Glomerular endothelial cell (primary cell): ENCODE results near the gene ADAD2. TPM values are rescaled to one million over a fixed set of nuclear protein-coding genes. Genes with fewer than 3 reads are reported as not detected.
"Not testable (repeated sequence)": the region's sequence is repeated elsewhere in the genome, so short reads cannot be mapped to it uniquely, and the experiment has no call there.

Source experiments
- DNase-seq: peaks from one replicate; pipeline ENCODE4 v3.0.0-alpha.2; 2011; ENCODE audit warnings: low read depth, low spot score; ENCODE audit errors: extremely low read depth
- total RNA-seq: library from RNA; depleted of rRNA; stranded (reverse); fragments of >200 nt; gene quantifications from 2 replicates; pipeline ENCODE4 v1.2.3, GENCODE V29; 2015

The ADAD2 gene
- total RNA-seq, 1 donor from 2014 or later, result 0.06 TPM

GRCh38 chr16:84195201-84196093 lies 4.5 kb downstream of the ADAD2 start:
- DNase-seq, result no peak

GRCh38 chr16:84196101-84196500 lies 5.1 kb downstream of the ADAD2 start:
- no peak for DNase-seq

DNA sequence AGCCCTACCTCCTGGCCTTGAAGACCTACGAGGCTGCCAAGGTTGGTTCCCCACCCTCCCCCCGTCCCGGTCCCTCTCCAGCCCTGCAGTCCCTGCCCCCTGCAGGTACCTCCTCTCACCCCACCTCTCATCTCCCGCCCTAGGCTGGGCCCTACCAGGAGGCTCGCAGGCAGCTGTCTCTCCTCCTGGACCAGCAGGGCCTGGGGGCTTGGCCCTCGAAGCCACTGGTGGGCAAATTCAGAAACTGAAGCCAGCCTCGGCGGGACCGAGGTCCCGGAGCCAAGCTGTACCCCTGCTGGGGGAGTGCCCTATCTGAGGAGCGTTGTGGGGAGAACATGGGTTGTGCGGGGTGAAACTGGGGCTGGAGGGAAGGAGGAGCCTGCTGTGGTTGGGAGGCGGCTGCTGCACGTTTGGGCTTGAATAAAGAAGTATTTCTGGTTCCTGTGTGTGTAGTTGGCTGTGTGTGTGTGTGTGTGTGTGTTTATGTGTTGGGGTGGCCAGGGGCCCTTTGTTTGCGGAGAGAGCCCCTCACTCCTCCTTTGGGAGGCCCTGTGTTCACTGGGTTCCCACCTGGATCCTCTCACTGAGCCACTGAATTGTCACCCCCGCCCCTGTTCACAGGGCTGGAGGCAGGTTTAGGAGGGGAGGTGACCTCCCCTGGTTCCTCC lies 5.9 kb downstream of the ADAD2 start:
- DNase-seq, result no peak

DNA sequence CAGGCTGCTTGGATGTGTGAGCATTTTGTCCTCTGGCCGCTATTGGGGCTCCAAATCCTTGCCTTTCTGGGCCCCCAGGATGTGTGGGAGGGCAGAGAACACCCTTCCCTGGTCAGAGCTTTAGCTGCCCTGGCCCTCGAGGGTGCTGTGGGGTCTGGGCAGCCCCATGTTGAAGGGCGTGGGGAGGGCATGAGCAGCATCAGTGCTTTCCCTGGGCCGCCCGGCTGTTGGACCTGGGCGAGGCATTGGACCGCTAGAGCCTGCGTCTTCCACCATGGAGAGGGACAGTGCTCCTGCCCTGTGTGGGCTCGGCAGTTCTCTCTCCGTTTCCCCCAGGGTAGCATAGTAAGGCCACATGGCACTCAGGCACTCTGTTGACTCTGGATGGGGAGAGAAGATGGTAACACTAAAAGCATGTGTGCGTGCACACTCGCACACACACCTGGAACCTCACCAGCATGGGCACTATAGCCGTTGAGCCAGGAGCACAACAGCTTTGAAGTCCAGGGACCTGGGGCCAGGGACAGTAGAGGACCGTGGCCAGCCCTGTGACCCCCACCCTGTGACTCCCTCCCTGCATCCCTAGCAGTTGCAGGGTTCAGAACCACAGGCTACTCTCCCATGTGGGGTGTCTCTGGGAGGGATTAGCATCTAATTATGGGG lies 6.6 kb downstream of the ADAD2 start:
- no peak for DNase-seq

- no peak for DNase-seq
These were observed 7.4 kb downstream of the ADAD2 start for GRCh38 chr16:84198401-84198800.

DNA sequence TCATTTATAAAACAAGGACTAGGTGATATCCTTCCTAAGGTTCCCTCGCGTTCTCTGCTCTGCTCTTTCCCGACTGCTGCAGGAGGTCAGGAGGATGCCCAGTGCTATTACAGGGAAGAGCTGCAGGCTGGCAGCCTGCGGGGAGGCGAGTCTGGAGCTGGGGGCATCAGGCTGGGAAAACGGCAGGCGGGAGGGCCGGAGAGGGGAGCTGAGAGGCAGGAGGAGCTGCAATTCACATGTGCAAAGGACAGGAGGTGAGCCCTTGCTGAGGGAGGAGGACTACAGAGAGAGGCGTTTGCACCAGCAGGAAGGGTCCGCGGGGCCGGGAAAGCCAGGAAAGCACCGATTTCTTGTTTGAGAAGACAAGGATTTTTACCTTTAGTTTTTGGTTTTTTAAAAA lies 8.1 kb downstream of the ADAD2 start:
- no peak for DNase-seq

- no peak for DNase-seq
These were observed 8.9 kb downstream of the ADAD2 start for GRCh38 chr16:84199861-84200260.

- not testable (repeated sequence) for DNase-seq
These were observed 13.6 kb downstream of the ADAD2 start for GRCh38 chr16:84204551-84204950.

DNA sequence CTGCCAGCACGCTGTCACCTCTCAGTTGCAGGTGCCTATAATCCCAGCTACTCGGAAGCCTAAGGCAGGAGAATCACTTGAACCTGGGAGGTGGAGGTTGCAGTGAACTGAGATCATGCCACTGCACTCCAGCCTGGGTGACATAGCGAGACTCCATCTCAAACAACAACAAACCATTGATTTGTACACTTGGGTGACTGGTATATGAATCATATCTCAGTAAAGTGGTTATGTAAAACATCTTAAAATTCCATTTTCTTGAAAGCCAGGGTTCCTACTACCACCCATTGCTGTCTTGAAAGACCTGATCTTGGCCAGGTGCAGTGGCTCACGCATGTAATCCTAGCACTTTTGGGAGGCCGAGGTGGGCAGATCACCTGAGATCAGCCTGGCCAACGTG lies 14.2 kb downstream of the ADAD2 start:
- DNase-seq, result not testable (repeated sequence)

- DNase-seq, result no peak
These were observed 15.2 kb downstream of the ADAD2 start for GRCh38 chr16:84205976-84206691.

DNA sequence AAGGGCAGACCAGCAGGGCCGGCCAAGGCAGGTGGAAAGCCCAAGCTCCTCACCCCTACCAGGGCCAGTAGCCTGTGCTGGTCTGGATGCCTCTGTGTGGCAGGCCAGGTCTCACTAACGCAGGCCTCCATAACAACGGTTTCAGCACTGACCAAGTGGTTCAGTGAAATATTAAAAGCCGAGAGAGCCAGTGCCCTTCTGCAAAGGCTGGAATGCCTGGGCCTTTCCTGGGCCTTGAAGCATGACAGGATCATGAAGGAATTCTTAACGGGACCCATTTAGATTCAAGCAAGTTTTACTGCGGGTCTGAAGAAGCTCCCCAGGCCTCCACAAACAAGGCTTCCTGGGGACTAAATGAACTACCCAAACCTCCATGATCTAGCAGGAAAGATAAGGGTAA lies 16.3 kb downstream of the ADAD2 start:
- no peak for DNase-seq

DNA sequence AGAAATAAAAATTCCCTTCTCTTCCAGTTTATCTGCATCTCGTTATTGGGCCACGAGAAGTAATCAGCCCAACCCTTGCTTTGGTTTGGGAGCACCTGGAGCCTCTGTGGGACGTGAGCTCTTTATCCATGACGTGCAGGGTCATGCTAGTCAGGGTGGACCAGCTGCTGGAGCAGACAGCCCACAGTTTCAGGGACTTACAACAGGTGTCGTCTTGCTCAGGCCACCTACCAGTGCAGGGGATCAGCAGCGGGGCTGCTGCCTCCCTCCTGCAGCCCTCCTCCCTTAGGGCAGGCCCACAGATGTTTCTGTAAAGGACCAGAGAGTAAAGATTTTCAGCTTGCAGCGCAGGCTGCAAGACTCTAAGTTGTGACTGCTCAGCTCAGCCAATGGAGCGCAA lies 16.9 kb downstream of the ADAD2 start:
- no peak for DNase-seq

DNA sequence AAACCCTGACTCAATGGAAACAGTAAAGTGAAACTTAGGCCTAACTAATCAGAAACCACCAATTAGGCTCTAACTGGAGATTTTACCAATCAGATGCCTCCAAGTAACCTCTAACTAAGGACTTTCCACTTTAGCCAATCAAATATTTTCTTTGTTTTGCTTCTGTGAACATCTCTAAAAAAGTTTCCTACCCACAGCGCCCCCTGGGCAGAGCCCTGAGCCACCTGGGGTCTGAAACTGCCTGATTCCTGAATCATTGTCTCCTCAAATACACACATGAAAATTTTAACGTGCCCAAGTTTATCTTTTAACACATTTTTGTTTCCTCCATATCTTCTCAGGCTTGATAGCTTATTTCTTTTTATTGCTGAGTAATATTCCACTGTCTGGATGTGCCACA lies 19.0 kb downstream of the ADAD2 start:
- DNase-seq, result no peak

DNA sequence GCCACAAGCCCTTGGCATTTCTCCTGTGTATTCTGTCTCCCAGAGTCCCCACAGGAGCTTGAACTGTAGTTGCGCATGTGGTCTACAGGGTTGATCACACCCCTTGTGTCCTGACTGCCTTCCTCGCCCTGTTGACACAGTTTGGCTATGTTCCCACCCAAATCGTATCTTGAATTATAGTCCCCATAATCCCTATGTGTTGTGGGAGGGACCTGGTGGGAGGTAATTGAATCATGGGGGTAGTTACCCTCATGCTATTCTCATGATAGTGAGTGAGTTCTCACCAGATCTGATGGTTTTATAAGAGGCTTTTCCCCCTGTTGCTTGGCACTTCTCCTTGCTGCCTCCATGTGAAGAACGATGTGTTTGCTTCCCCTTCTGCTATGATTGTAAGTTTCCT lies 21.2 kb downstream of the ADAD2 start:
- DNase-seq, result no peak

GRCh38 chr16:84212631-84213030 lies 21.7 kb downstream of the ADAD2 start:
- DNase-seq, result no peak

DNA sequence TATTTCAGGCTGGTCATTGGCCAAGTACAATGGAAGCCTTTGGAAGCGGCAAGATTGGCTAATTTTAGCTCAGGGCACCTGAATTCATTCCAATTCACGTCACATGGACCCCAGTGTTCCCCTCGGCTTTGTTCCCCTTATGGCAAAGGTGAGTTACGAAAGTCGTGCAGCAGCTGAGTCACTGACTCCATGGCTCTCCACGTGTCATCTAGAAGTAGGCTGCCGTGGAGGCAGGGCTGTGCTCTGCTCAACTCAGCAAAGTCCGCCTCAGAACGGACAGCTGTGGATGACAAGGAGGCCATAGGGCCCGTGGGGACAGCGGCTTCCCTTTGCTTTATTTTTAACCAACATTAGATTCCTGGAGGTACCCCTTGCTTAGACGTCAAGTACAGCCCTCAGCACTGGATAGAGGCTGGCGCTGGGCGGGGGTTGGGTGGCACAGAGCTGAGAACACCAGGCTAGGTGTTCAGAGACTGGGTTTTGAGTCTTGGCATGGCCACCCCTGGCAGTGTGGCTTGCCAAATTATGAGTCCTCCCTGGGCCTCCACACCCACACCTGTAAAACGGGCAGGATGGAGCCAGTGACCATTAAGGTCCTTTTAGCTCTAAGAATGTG lies 23.6 kb downstream of the ADAD2 start:
- DNase-seq, result no peak

DNA sequence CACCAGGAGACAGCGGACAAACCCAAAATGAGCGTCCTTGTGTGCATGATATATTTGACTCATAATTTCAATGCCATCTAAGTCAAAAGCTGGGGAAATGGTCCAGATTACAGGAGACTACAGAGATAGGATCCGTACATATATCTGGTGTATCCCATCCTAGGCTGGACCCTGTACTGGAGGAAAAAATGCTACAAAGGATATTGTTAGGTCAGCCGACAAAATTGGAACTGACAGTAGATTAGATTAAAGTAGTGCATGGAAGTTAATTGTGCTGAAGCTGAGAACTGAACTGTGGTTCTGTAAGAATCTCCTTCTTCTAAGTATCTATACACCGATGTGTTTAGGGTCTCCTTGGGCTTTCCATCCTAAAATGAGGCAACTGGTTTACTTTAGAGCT lies 24.6 kb downstream of the ADAD2 start:
- no peak for DNase-seq

- not testable (repeated sequence) for DNase-seq
These were observed 25.2 kb downstream of the ADAD2 start for GRCh38 chr16:84216144-84216543.

DNA sequence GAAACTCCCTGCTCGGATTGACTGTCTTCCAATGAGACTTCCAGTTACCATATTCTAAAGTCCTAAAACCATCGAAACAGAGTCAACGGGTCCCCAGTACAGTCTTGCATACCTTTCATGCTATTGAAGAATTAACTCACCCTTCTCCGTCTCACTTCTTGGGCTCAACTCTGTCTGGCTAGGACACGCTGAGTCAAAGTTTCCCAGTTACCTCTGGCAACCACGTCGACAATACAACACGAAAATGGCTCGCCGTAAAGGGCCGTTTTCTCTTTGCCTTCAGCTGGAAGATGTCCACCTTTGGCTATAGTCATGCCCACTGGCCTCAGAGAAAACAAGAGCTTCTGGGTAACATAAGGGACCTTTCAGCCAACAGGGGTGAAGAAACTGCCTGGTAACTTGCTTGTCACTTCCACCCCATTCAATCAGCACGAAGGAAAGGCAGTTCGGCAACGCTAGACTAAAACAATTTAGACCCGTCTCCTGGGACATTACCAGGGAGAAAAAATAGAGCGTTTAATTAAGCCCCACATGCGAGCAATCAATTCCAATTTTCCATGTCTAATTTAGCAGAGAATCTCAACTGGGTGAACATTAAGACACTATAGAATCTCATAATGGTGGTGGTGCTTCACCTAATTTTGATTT lies 27.3 kb downstream of the ADAD2 start:
- no peak for DNase-seq

GRCh38 chr16:84218956-84219355 lies 28.0 kb downstream of the ADAD2 start:
- DNase-seq, result no peak
